Parathyroid adenoma (tissue), 2 donors: ENCODE data around the gene WDR73.

Experiments used
- H2AFZ ChIP-seq: fragments of 300-600 bp; sonication (generic); one replicate; pipeline ENCODE4 v1.7.0; 2017; ENCODE audit warnings: antibody characterized with exemption, mild to moderate bottlenecking
- H3K27ac ChIP-seq: fragments of 300-600 bp; sonication (generic); one replicate; pipeline ENCODE4 v1.7.0; 2017
- H3K27me3 ChIP-seq: fragments of 300-600 bp; sonication (generic); one replicate; pipeline ENCODE4 v1.7.0; 2017; ENCODE audit warnings: low read length; ENCODE audit not compliant: control insufficient read depth, insufficient read depth
- H3K36me3 ChIP-seq: fragments of 300-600 bp; sonication (generic); one replicate; pipeline ENCODE4 v1.7.0; 2017; ENCODE audit warnings: low read length; ENCODE audit not compliant: control insufficient read depth, insufficient read depth
- H3K4me1 ChIP-seq: fragments of 300-600 bp; sonication (generic); one replicate; pipeline ENCODE4 v1.7.0; 2017; ENCODE audit warnings: control low read depth
- H3K4me2 ChIP-seq: fragments of 300-600 bp; sonication (generic); one replicate; pipeline ENCODE4 v1.7.0; 2017; ENCODE audit warnings: low read length
- H3K4me3 ChIP-seq: fragments of 300-600 bp; sonication (generic); one replicate; pipeline ENCODE4 v1.7.0; 2017; ENCODE audit warnings: low read depth, low read length
- H3K79me2 ChIP-seq: fragments of 300-600 bp; sonication (generic); one replicate; pipeline ENCODE4 v1.7.0; 2017; ENCODE audit warnings: control low read depth
- H3K9ac ChIP-seq: fragments of 300-600 bp; sonication (generic); one replicate; pipeline ENCODE4 v1.7.0; 2017; ENCODE audit warnings: mild to moderate bottlenecking
- H3K9me3 ChIP-seq: fragments of 300-600 bp; sonication (generic); one replicate; pipeline ENCODE4 v1.7.0; 2017; ENCODE audit warnings: low read length; ENCODE audit not compliant: control insufficient read depth
- TF ChIP-seq, protein P1 (sequence below): fragments of 300-600 bp; sonication (generic); IDR thresholded peaks from one replicate; pipeline ENCODE4 v1.7.0; 2017; ENCODE audit warnings: antibody characterized with exemption, mild to moderate bottlenecking
- donor health status: primary hyperparathyroidism.

Gene WDR73

DNA sequence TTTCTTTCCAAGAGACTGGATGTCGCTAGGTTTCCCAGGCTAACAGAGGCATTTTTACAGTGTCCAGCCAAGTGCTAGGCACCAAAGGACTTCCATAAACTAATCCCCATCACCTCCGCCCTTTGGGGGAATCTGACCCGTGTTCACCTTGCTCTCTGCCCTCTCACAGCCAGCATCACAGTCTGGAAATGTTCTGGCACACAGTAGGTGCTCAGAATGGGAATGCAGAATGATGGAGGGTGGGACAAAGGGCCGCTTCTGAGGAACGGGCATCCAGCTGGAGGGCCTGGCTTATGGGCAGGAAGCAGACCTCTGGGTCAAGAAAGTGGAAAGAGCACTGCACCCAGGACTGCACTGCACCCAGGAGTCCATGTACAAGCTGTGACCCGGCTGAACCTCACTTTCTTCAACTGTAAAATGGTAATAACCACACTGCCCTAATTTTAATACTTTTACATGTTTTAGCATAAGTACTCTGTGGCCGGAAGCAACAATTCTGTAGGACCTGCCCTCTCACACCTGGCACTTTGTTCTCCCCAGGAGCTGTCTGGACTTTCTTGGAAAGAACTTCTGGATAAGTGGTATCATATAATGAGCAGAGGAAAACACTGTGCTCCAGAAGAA is 4.8 kb upstream of the WDR73 start:
- Histone ChIP-seq H3K27me3 (no peaks in the 10 kb centered on the region), H3K4me2 (peak overlapping the region; percentile 78), H3K36me3 (no peaks in the 10 kb centered on the region), H3K9me3 (no peaks in the 10 kb centered on the region), H3K4me1 (no peaks in the 10 kb centered on the region), H2AFZ (no peak overlapping the region), H3K79me2 (peaks cover under 1% of the 10 kb centered on the region), H3K27ac (no peak overlapping the region), H3K9ac (no peak overlapping the region), H3K4me3 (peak overlapping the region; percentile 40)
- TF ChIP-seq, protein P1, sequence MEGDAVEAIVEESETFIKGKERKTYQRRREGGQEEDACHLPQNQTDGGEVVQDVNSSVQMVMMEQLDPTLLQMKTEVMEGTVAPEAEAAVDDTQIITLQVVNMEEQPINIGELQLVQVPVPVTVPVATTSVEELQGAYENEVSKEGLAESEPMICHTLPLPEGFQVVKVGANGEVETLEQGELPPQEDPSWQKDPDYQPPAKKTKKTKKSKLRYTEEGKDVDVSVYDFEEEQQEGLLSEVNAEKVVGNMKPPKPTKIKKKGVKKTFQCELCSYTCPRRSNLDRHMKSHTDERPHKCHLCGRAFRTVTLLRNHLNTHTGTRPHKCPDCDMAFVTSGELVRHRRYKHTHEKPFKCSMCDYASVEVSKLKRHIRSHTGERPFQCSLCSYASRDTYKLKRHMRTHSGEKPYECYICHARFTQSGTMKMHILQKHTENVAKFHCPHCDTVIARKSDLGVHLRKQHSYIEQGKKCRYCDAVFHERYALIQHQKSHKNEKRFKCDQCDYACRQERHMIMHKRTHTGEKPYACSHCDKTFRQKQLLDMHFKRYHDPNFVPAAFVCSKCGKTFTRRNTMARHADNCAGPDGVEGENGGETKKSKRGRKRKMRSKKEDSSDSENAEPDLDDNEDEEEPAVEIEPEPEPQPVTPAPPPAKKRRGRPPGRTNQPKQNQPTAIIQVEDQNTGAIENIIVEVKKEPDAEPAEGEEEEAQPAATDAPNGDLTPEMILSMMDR = no peak

DNA sequence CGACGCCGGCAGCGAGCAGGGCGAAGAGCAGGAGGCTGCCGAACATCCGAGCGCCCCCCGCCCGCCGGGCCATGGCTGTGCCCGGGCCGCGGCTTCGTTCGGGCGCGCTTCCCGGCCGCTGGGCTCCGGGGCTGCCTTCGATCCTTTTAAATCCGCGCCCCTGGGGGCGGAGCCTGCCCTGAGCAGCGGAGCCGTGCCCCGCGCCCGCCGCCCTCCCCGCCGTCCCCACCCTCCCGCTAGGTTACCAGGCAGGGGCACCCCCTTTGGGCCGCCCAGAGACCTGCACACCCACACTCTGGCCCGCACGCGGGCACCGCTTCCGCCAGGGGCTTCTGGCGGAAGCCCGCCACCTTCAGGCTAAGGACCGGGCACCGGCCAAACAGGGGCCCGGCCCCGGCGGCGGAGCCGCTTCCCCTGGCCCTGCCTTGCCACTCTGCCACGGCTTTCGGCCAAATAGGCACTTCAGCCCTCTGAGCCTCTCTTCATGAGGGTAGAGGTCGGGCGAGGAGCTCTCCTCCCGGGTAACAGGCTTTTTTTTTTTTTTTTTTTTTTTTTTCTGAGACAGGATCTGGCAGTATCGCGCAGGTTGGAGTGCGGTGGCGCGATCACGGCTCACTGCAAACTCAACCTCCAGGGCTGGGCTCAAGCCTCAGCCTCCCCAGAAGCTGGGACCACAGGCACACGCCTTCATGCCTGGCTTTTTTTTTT is 4.2 kb upstream of the WDR73 start, which contains the start of gene NMB:
TSS of gene NMB (minus strand) at position 120 of the 708 bp plus-strand sequence. CDS start at position 73, 47 bp downstream.
- no peaks in the 10 kb centered on the region for H3K36me3 ChIP-seq
- peak within 1 kb of the TSS; percentile 78 for H3K4me2 ChIP-seq
- H3K27me3 ChIP-seq = no peaks in the 10 kb centered on the region
- H2AFZ ChIP-seq = peak within 1 kb of the TSS; percentile 89
- H3K79me2 ChIP-seq = peaks cover 4% of the 10 kb centered on the region
- TF ChIP-seq, protein P1 = peak; percentile 46
- no peak within 1 kb of the TSS for H3K9ac ChIP-seq
- no peak within 1 kb of the TSS for H3K27ac ChIP-seq
- peak within 1 kb of the TSS; percentile 40 for H3K4me3 ChIP-seq
- H3K9me3 ChIP-seq = no peaks in the 10 kb centered on the region
- peaks cover 4% of the 10 kb centered on the region for H3K4me1 ChIP-seq

DNA sequence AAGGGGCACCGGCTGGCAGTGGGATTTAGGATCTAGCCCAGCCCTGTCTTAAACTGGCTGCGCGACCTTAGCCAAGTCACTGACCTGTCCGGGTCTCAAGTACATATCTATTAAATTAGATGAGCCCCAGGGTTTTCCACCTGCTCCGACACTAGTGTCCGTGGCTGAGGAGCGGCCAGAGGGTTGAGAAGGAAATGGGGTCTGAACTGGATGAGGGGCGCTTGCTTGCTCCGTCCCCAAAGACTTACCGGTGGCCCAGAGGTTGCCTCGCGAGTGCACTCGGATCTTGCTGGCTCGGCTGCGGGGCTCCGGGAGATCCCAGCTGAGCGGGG is 3.6 kb upstream of the WDR73 start:
- peak overlapping the region; percentile 89 for H2AFZ ChIP-seq
- H3K9ac ChIP-seq = no peak overlapping the region
- H3K79me2 ChIP-seq = peaks cover 4% of the 10 kb centered on the region
- H3K27me3 ChIP-seq = no peaks in the 10 kb centered on the region
- TF ChIP-seq, protein P1 = no peak
- H3K4me2 ChIP-seq = peak overlapping the region; percentile 78
- H3K9me3 ChIP-seq = no peaks in the 10 kb centered on the region
- H3K4me3 ChIP-seq = peak overlapping the region; percentile 40
- H3K27ac ChIP-seq = no peak overlapping the region
- H3K36me3 ChIP-seq = no peaks in the 10 kb centered on the region
- H3K4me1 ChIP-seq = peaks cover 6% of the 10 kb centered on the region

DNA sequence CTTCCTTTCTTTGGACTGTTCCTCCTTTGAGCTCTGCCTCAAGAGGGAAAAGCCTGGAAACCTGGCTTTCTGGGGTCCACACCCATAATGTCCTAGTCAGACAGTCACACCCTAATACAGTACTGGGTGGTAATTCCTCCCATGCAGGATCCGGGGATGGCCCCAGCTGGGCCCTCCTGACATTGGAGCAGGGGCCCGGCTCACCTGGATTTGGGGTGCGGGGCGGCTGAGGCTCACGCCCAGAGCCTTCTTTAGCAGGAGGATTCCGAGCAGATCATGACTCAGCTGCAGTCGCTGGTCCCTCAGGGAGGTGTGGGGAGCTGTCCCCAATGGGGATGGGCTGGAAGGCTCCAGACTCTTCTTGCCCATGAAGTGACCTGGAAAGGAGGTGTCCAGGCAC is 2.9 kb upstream of the WDR73 start:
- H3K4me3 ChIP-seq = no peak overlapping the region
- H3K36me3 ChIP-seq = no peaks in the 10 kb centered on the region
- no peak overlapping the region for H2AFZ ChIP-seq
- H3K27ac ChIP-seq = no peak overlapping the region
- peaks cover 6% of the 10 kb centered on the region for H3K4me1 ChIP-seq
- H3K9me3 ChIP-seq = no peaks in the 10 kb centered on the region
- no peaks in the 10 kb centered on the region for H3K27me3 ChIP-seq
- H3K79me2 ChIP-seq = peaks cover 4% of the 10 kb centered on the region
- no peak overlapping the region for H3K4me2 ChIP-seq
- TF ChIP-seq, protein P1 = no peak
- no peak overlapping the region for H3K9ac ChIP-seq
